ENCODE data around the gene PCDHGC5.

PCDHGC5 gene

GRCh38 chr5:141534492-141535213, 45.8 kb downstream of the PCDHGC5 start:
- DNase-seq: no peak
